ENCODE data around the gene NDUFS6.

NDUFS6 gene

DNA sequence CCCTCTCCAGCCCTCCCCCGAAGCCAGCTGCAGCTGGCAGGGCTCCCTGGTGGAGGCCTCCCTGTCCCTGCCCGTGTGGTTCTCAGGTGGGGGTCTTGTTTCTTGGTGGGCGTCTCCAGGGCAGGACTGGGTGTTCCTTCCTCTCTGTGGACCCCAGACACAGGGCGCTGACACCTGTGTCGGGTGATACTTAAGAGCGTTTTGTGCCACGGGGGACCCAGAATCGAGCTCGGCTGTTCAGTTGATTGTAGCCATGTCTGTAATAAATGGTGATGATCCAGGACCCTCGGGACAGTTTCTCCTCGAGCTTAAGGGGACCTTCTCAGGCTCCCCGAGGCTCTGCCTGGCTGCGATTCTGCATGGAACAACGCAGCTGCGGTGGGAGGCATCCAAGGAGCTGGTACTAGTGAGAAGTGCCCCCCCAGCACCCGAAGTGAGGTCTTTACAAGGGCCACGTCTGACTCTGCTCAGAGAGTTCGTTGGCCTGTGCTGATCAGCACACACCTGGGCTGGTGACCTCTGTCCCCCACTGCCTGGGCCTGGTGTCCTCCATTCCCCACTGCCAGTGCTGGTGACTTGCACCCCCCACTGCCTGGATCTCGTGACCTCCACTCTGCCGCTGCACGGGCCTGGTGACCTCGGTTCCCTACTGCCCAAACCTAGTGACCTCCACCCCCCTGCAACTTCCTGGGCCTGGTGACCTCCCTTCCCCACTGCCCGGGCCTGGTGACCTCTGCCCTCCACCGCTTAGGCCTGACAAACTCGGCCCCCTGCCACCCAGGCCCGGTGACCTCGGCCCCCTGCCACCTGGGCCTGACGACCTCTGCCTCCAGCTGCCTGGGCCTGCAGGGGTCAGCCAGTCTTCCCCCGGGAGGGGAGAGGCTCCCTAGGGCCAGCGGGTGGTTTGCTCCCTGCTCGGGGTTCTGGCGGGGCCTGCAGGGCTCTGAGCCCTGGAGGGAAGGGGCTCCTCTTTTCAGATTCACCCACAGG is 36.0 kb downstream of the NDUFS6 start:
- H3K18ac ChIP-seq (ENCODE audit: low read length), result peak overlapping the region; percentile 65
- no peak for DNase-seq (ENCODE audit: low spot score)
- H3K36me3 ChIP-seq (replicated peaks in 1 of 2; ENCODE audit: control insufficient read depth in 2 of 2, insufficient read depth in 2 of 2, low read length in 2 of 2), result no peaks in the 10 kb centered on the region
- no peak overlapping the region for H2AFZ ChIP-seq (ENCODE audit: low read length)
- H3K14ac ChIP-seq (ENCODE audit: low read length), result no peak overlapping the region
- peaks cover 0 to 7% (median 0%) of the 10 kb centered on the region in 3 experiments for H3K27me3 ChIP-seq (ENCODE audit: control insufficient read depth in 3 of 3, insufficient read depth in 3 of 3, low read depth in 1 of 3, low read length in 3 of 3)
- no peak overlapping the region for H3K4me3 ChIP-seq (ENCODE audit: low read length in 2 of 2)
- H2BK15ac ChIP-seq (ENCODE audit: low read length), result peak overlapping the region; percentile 82
- no peaks in the 10 kb centered on the region for H3K79me1 ChIP-seq (ENCODE audit: low read depth, low read length)
- H4K91ac ChIP-seq (ENCODE audit: low read depth, low read length, poor library complexity), result no peak overlapping the region
- peak overlapping the region; percentile 84 for H2AK5ac ChIP-seq (ENCODE audit: low read depth, low read length)
- no peak overlapping the region for H2BK12ac ChIP-seq (ENCODE audit: low read length)
- H3K9me3 ChIP-seq (replicated peaks in 1 of 2; ENCODE audit: control insufficient read depth in 2 of 2, insufficient read depth in 1 of 2, low read depth in 1 of 2, low read length in 2 of 2), result no peaks in the 10 kb centered on the region
- no CpG with 5 or more reads among the region's 32 CpGs for WGBS, 2 donors (ENCODE audit: extremely low coverage in 2 of 2, insufficient read length in 2 of 2, insufficient replicate concordance in 1 of 2)
- H3K27ac ChIP-seq (replicated peaks; ENCODE audit: low read length), result no peak overlapping the region
- peak overlapping the region; percentile 31 for H4K8ac ChIP-seq (ENCODE audit: low read depth, low read length)
- H3K23ac ChIP-seq (ENCODE audit: low read depth, low read length, poor library complexity), result no peak overlapping the region
- H2BK5ac ChIP-seq (ENCODE audit: low read length), result no peak overlapping the region
- H2BK120ac ChIP-seq (ENCODE audit: low read depth, low read length), result no peak overlapping the region
- no peak overlapping the region for H3K4ac ChIP-seq (ENCODE audit: low read length)
- peaks cover 20 to 22% of the 10 kb centered on the region in 2 donors for H3K4me1 ChIP-seq (ENCODE audit: control insufficient read depth in 2 of 2, insufficient read depth in 1 of 2, low read depth in 1 of 2, low read length in 2 of 2)
- no peak overlapping the region for H3K9ac ChIP-seq (ENCODE audit: low read depth, low read length, poor library complexity)
- no peak overlapping the region for H3K4me2 ChIP-seq (ENCODE audit: insufficient read depth, low read length, poor library complexity, severe bottlenecking)

GRCh38 chr5:1838013-1838412 is 36.8 kb downstream of the NDUFS6 start:
- no peak overlapping the region for H3K9ac ChIP-seq (ENCODE audit: low read depth, low read length, poor library complexity)
- no peaks in the 10 kb centered on the region for H3K36me3 ChIP-seq (replicated peaks in 1 of 2; ENCODE audit: control insufficient read depth in 2 of 2, insufficient read depth in 2 of 2, low read length in 2 of 2)
- DNase-seq (ENCODE audit: low spot score), result no peak
- no peak overlapping the region for H2BK120ac ChIP-seq (ENCODE audit: low read depth, low read length)
- H3K4me3 ChIP-seq (ENCODE audit: low read length in 2 of 2), result no peak overlapping the region
- H2BK12ac ChIP-seq (ENCODE audit: low read length), result no peak overlapping the region
- no peak overlapping the region for H3K23ac ChIP-seq (ENCODE audit: low read depth, low read length, poor library complexity)
- H2BK15ac ChIP-seq (ENCODE audit: low read length), result no peak overlapping the region
- no peak overlapping the region for H3K14ac ChIP-seq (ENCODE audit: low read length)
- no CpG with 5 or more reads among the region's 9 CpGs for WGBS, 2 donors (ENCODE audit: extremely low coverage in 2 of 2, insufficient read length in 2 of 2, insufficient replicate concordance in 1 of 2)
- peaks cover 20% of the 10 kb centered on the region in 2 donors for H3K4me1 ChIP-seq (ENCODE audit: control insufficient read depth in 2 of 2, insufficient read depth in 1 of 2, low read depth in 1 of 2, low read length in 2 of 2)
- peaks cover 0 to 7% (median 0%) of the 10 kb centered on the region in 3 experiments for H3K27me3 ChIP-seq (ENCODE audit: control insufficient read depth in 3 of 3, insufficient read depth in 3 of 3, low read depth in 1 of 3, low read length in 3 of 3)
- peak overlapping the region; percentile 42 for H2AK5ac ChIP-seq (ENCODE audit: low read depth, low read length)
- no peak overlapping the region for H2BK5ac ChIP-seq (ENCODE audit: low read length)
- H3K18ac ChIP-seq (ENCODE audit: low read length), result peak overlapping the region; percentile 52
- H3K4me2 ChIP-seq (ENCODE audit: insufficient read depth, low read length, poor library complexity, severe bottlenecking), result no peak overlapping the region
- H4K8ac ChIP-seq (ENCODE audit: low read depth, low read length), result peak overlapping the region; percentile 31
- no peaks in the 10 kb centered on the region for H3K9me3 ChIP-seq (replicated peaks in 1 of 2; ENCODE audit: control insufficient read depth in 2 of 2, insufficient read depth in 1 of 2, low read depth in 1 of 2, low read length in 2 of 2)
- no peaks in the 10 kb centered on the region for H3K79me1 ChIP-seq (ENCODE audit: low read depth, low read length)
- no peak overlapping the region for H3K4ac ChIP-seq (ENCODE audit: low read length)
- H3K27ac ChIP-seq (replicated peaks; ENCODE audit: low read length), result no peak overlapping the region
- no peak overlapping the region for H4K91ac ChIP-seq (ENCODE audit: low read depth, low read length, poor library complexity)
- no peak overlapping the region for H2AFZ ChIP-seq (ENCODE audit: low read length)

- H4K8ac ChIP-seq (ENCODE audit: low read depth, low read length), result no peak overlapping the region
- peak overlapping the region; percentile 51 for H3K14ac ChIP-seq (ENCODE audit: low read length)
- peak overlapping the region; percentile 44 for H2BK5ac ChIP-seq (ENCODE audit: low read length)
- H2BK15ac ChIP-seq (ENCODE audit: low read length), result peak overlapping the region; percentile 77
- peak overlapping the region; percentile 84 for H2BK12ac ChIP-seq (ENCODE audit: low read length)
- no peak for DNase-seq (ENCODE audit: low spot score)
- H3K79me1 ChIP-seq (ENCODE audit: low read depth, low read length), result no peaks in the 10 kb centered on the region
- no peak overlapping the region for H3K4me2 ChIP-seq (ENCODE audit: insufficient read depth, low read length, poor library complexity, severe bottlenecking)
- no peak overlapping the region for H3K27ac ChIP-seq (replicated peaks; ENCODE audit: low read length)
- H3K18ac ChIP-seq (ENCODE audit: low read length), result peak overlapping the region; percentile 85
- peaks cover 0 to 9% (median 0%) of the 10 kb centered on the region in 3 experiments for H3K27me3 ChIP-seq (ENCODE audit: control insufficient read depth in 3 of 3, insufficient read depth in 3 of 3, low read depth in 1 of 3, low read length in 3 of 3)
- H2BK120ac ChIP-seq (ENCODE audit: low read depth, low read length), result no peak overlapping the region
- peak overlapping the region; percentile 78 for H2AK5ac ChIP-seq (ENCODE audit: low read depth, low read length)
- H2AFZ ChIP-seq (ENCODE audit: low read length), result no peak overlapping the region
- no CpG with 5 or more reads among the region's 20 CpGs for WGBS, 2 donors (ENCODE audit: extremely low coverage in 2 of 2, insufficient read length in 2 of 2, insufficient replicate concordance in 1 of 2)
- H3K4ac ChIP-seq (ENCODE audit: low read length), result peak overlapping the region; percentile 60
- no peaks in the 10 kb centered on the region for H3K9me3 ChIP-seq (replicated peaks in 1 of 2; ENCODE audit: control insufficient read depth in 2 of 2, insufficient read depth in 1 of 2, low read depth in 1 of 2, low read length in 2 of 2)
- peak overlapping the region; percentile 73 for H3K23ac ChIP-seq (ENCODE audit: low read depth, low read length, poor library complexity)
- no peaks in the 10 kb centered on the region for H3K36me3 ChIP-seq (replicated peaks in 1 of 2; ENCODE audit: control insufficient read depth in 2 of 2, insufficient read depth in 2 of 2, low read length in 2 of 2)
- peak overlapping the region in 1 of 2 donors; percentile 47 for H3K4me3 ChIP-seq (ENCODE audit: low read length in 2 of 2)
- H4K91ac ChIP-seq (ENCODE audit: low read depth, low read length, poor library complexity), result no peak overlapping the region
- H3K9ac ChIP-seq (ENCODE audit: low read depth, low read length, poor library complexity), result no peak overlapping the region
- peaks cover 10% of the 10 kb centered on the region in 2 donors for H3K4me1 ChIP-seq (ENCODE audit: control insufficient read depth in 2 of 2, insufficient read depth in 1 of 2, low read depth in 1 of 2, low read length in 2 of 2)
Observed at GRCh38 chr5:1840071-1840547, 38.9 kb downstream of the NDUFS6 start.
